GM12878 (cell line): ENCODE measurements around the gene MYOM3. TPM values are rescaled to one million over a fixed set of nuclear protein-coding genes. Genes with fewer than 3 reads are reported as not detected.

Experiments
- ATAC-seq: fragments of 200-7000 bp; cut with Tn5 transposase; 3 replicates; pipeline ENCODE4 v1.9.1; 2020; ENCODE audit warnings: mild to moderate bottlenecking, moderate library complexity
- BruUV-seq: library from RNA; stranded (reverse); fragments of 400-500 nt; replicated peaks from 2 replicates; lab custom pipeline; 2021; lab: Mats Ljungman, UMichigan
- CTCF ChIA-PET: fragments of 300-600 bp; sonication (Branson Sonifier 250); formaldehyde crosslinking; extraction: SDS; loops from one replicate; lab custom pipeline; 2021; ENCODE audit warnings: inconsistent platforms; lab: Yijun Ruan, JAX
- POLR2A ChIA-PET: fragments of 350-600 bp; formaldehyde crosslinking; extraction: SDS; loops from one replicate; lab custom pipeline; 2021; ENCODE audit warnings: inconsistent platforms; lab: Charles Lee
- RAD21 ChIA-PET: fragments of 300-600 bp; sonication (Branson Sonifier 250); formaldehyde crosslinking; loops from one replicate; lab custom pipeline; 2023; ENCODE audit warnings: antibody characterized with exemption; ENCODE audit not compliant: unreplicated experiment; lab: Charles Lee
- SMC1A ChIA-PET: fragments of 300-600 bp; sonication (Branson Sonifier 250); formaldehyde crosslinking; loops from one replicate; lab custom pipeline; 2023; ENCODE audit not compliant: unreplicated experiment, uncharacterized antibody; lab: Charles Lee
- DNase-seq: peaks from one replicate; pipeline ENCODE4 v3.0.0-alpha.2; 2011; ENCODE audit warnings: low read depth, low spot score
- FAIRE-seq: peaks from 3 replicates; lab custom pipeline; 2011; peaks lifted over from hg19 to GRCh38; lab: Jason Lieb, UNC
- H2AFZ ChIP-seq: 2 replicates; pipeline ENCODE4 v1.6.0; 2011; ENCODE audit warnings: low read depth, low read length, control low read depth; ENCODE audit not compliant: control insufficient read depth
- H3K27ac ChIP-seq: 2 replicates; pipeline ENCODE4 v1.5.1; 2011; ENCODE audit warnings: control low read depth; ENCODE audit not compliant: control insufficient read depth, insufficient read depth
- H3K27me3 ChIP-seq, 2 experiments: replicated peaks in 1 of 2; 2 replicates each; pipeline versions ENCODE4 v1.6.0 to v1.6.1; 2011; ENCODE audit warnings: low read length in 1 of 2; ENCODE audit not compliant: control insufficient read depth in 2 of 2, insufficient read depth in 2 of 2
- H3K36me3 ChIP-seq, 2 experiments: 2 replicates each; pipeline ENCODE4 v1.5.1; 2011; ENCODE audit warnings: low read length in 1 of 2; ENCODE audit not compliant: control insufficient read depth in 2 of 2, insufficient read depth in 2 of 2
- H3K4me1 ChIP-seq: 2 replicates; pipeline ENCODE4 v1.6.1; 2011; ENCODE audit warnings: mild to moderate bottlenecking, low read length, moderate library complexity, mixed read lengths; ENCODE audit not compliant: control insufficient read depth, insufficient read depth
- H3K4me2 ChIP-seq: 2 replicates; pipeline ENCODE4 v1.6.0; 2011; ENCODE audit warnings: control low read depth; ENCODE audit not compliant: control insufficient read depth, insufficient read depth
- H3K4me3 ChIP-seq: fragments of 200-600 bp; sonication (generic); 2 replicates; pipeline ENCODE4 v1.5.1; 2016
- H3K79me2 ChIP-seq: 2 replicates; pipeline ENCODE4 v1.6.0; 2011; ENCODE audit warnings: low read length; ENCODE audit not compliant: control insufficient read depth, insufficient read depth
- H3K9ac ChIP-seq: 2 replicates; pipeline ENCODE4 v1.8.0; 2011; ENCODE audit warnings: low read length, control low read depth, mixed read lengths; ENCODE audit not compliant: control insufficient read depth, insufficient read depth
- H3K9me3 ChIP-seq: replicated peaks from 3 replicates; pipeline ENCODE4 v1.5.1; 2011; ENCODE audit warnings: mild to moderate bottlenecking, low read length; ENCODE audit not compliant: control insufficient read depth, insufficient read depth
- H4K20me1 ChIP-seq: 2 replicates; pipeline ENCODE4 v1.6.0; 2011; ENCODE audit not compliant: control insufficient read depth, insufficient read depth
- CUX1 ChIP-seq: IDR thresholded peaks from 2 replicates; pipeline ENCODE4 v1.6.1; 2012; ENCODE audit warnings: improper control_type of control experiment, low read depth, low read length; ENCODE audit not compliant: insufficient replicate concordance
- HDAC2 ChIP-seq: fragments of 200-600 bp; sonication (generic); IDR thresholded peaks from 2 replicates; pipeline ENCODE4 v1.6.1; 2017
- HDAC6 ChIP-seq: fragments of 200-600 bp; sonication (generic); IDR thresholded peaks from one replicate; pipeline ENCODE4 v1.8.0; 2017; ENCODE audit warnings: antibody characterized with exemption; ENCODE audit not compliant: unreplicated experiment
- MTA2 ChIP-seq: fragments of 450-650 bp; IDR thresholded peaks from 2 replicates; pipeline ENCODE4 v1.6.1; 2016; ENCODE audit warnings: low read depth, mild to moderate bottlenecking, moderate library complexity
- MYC ChIP-seq: IDR thresholded peaks from 2 replicates; pipeline ENCODE4 v1.6.1; 2011; ENCODE audit warnings: mild to moderate bottlenecking, low read length, moderate library complexity, inconsistent platforms; ENCODE audit not compliant: insufficient read depth, insufficient replicate concordance, insufficient read length, severe bottlenecking
- POU2F2 ChIP-seq: IDR thresholded peaks from 3 replicates; pipeline ENCODE4 v1.6.1; 2011; ENCODE audit warnings: low read depth, mild to moderate bottlenecking, low read length, borderline replicate concordance
- RB1 ChIP-seq: fragments of 450-650 bp; formaldehyde crosslinking; IDR thresholded peaks from 2 replicates; pipeline ENCODE4 v1.6.1; 2017; ENCODE audit warnings: mild to moderate bottlenecking, borderline replicate concordance
- SMARCA5 ChIP-seq: fragments of 450-650 bp; IDR thresholded peaks from 2 replicates; pipeline ENCODE4 v1.6.1; 2017; ENCODE audit warnings: mild to moderate bottlenecking
- SPI1 ChIP-seq: IDR thresholded peaks from 2 replicates; pipeline ENCODE4 v1.6.1; 2011; ENCODE audit warnings: low read depth, mild to moderate bottlenecking, low read length, moderate library complexity, borderline replicate concordance; ENCODE audit not compliant: insufficient read depth
- STAT1 ChIP-seq: fragments of 450-650 bp; conservative IDR thresholded peaks from 2 replicates; pipeline ENCODE4 v1.6.1; 2014; ENCODE audit warnings: antibody characterized with exemption, mild to moderate bottlenecking
- TCF7 ChIP-seq: IDR thresholded peaks from 2 replicates; pipeline ENCODE4 v1.6.1; 2014; ENCODE audit warnings: antibody characterized with exemption, borderline replicate concordance
- WGBS: methylation state at CpG from one replicate; pipeline ENCODE4 v1.1.6; 2016; ENCODE audit warnings: low lambda C conversion rate; ENCODE audit not compliant: insufficient replicate concordance, insufficient coverage; ENCODE audit errors: missing lambda C conversion rate; 5-methylcytosine and 5-hydroxymethylcytosine counted together
- in situ Hi-C: fragments of 300-500 bp; cut with MboI; formaldehyde crosslinking; loops from 9 replicates; pipeline ENCODE4 v1.14.3; 2018; ENCODE audit warnings: mixed read lengths
- intact Hi-C: fragments of 100-400 bp; cut with micrococcal nuclease; formaldehyde crosslinking; loops from one replicate; pipeline ENCODE4 v1.14.2; 2022; ENCODE audit not compliant: unreplicated experiment
- polyA plus RNA-seq, 11 experiments: library from polyadenylated mRNA; depleted of rRNA in 4 of 11; unstranded in 6 of 11; stranded (reverse) in 5 of 11; fragments of >200 nt; fragmentation: Nextera tagmentation in 4 of 11; fragmentation: Illumina TruSeq in 1 of 11; extraction: Ambion mirVana in 4 of 11; extraction: Trizol in 1 of 11; gene quantifications; 1 replicate in 1 of 11; 2 replicates in 10 of 11; pipeline versions ENCODE4 v1.2.1 to v1.2.3, GENCODE V29; 2011 to 2016; ENCODE audit warnings: inconsistent platforms in 2 of 11, missing spikeins in 2 of 11, low read depth in 1 of 11
- total RNA-seq, 4 experiments: library from RNA; depleted of rRNA in 3 of 4; stranded (reverse); fragments of >200 nt in 3 of 4; fragmentation: Illumina TruSeq in 1 of 4; extraction: Trizol in 1 of 4; gene quantifications; 2 replicates each; pipeline versions ENCODE4 v1.2.1 to v1.2.3, GENCODE V29; 2013 to 2021
- TF ChIP-seq, protein P1 (sequence below): IDR thresholded peaks from 2 replicates; pipeline ENCODE4 v1.6.1; 2012; ENCODE audit warnings: low read depth, low read length, improper control_type of control experiment
- TF ChIP-seq, protein P2 (sequence below): IDR thresholded peaks from 2 replicates; pipeline ENCODE4 v1.6.1; 2011; ENCODE audit warnings: borderline replicate concordance, low read depth, mild to moderate bottlenecking, moderate library complexity, low read length; ENCODE audit not compliant: insufficient read depth, poor library complexity, severe bottlenecking
- TF ChIP-seq, protein P3 (sequence below): fragments of 450-650 bp; IDR thresholded peaks from 2 replicates; pipeline ENCODE4 v1.6.1; 2014; ENCODE audit warnings: mild to moderate bottlenecking
- TF ChIP-seq, protein P4 (sequence below): fragments of 450-650 bp; IDR thresholded peaks from 2 replicates; pipeline ENCODE4 v1.6.1; 2016; ENCODE audit warnings: mild to moderate bottlenecking

Gene MYOM3
- total and polyA plus RNA-seq, 10 of the 15 experiments (the other 5 are each of a cell fraction or from before 2014, with no cell fraction given): 0.06 TPM; not detected in 9

GRCh38 chr1:24117132-24117531 lies 5.2 kb upstream of the MYOM3 start (continued):
- no peak for TF ChIP-seq SPI1
- no peak for TF ChIP-seq POU2F2
- TF ChIP-seq SMARCA5: no peak
- TF ChIP-seq, protein P1, sequence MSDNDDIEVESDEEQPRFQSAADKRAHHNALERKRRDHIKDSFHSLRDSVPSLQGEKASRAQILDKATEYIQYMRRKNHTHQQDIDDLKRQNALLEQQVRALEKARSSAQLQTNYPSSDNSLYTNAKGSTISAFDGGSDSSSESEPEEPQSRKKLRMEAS: no peak
- TF ChIP-seq, protein P2, sequence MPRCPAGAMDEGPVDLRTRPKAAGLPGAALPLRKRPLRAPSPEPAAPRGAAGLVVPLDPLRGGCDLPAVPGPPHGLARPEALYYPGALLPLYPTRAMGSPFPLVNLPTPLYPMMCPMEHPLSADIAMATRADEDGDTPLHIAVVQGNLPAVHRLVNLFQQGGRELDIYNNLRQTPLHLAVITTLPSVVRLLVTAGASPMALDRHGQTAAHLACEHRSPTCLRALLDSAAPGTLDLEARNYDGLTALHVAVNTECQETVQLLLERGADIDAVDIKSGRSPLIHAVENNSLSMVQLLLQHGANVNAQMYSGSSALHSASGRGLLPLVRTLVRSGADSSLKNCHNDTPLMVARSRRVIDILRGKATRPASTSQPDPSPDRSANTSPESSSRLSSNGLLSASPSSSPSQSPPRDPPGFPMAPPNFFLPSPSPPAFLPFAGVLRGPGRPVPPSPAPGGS: no peak

DNA sequence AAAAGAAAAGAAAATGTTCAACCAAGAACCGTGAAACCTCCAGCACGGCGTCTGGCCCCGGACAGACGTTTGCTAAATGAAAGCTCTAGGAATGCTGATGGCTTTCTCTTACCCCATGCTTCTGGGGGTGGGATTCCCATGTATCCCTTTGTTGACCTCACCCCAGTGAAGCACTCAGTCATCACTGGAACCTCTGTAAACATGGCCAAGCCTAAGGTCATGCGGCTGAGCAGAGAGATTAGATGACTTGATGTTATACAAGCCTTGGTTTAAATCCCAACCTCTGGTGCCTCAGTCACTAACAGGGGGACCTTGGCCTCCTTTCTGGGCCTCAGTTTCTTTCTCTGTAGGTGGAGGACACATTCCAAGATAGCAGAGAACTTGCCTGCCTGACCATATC lies 2.8 kb upstream of the MYOM3 start:
- ChIA-PET RAD21 (no interaction called here), SMC1A (no interaction called here), POLR2A (no interaction called here), CTCF (no interaction called here)
- 82% methylated on average over 6 of the region's 6 CpGs for WGBS
- Histone ChIP-seq H3K4me3 (no peak overlapping the region), H3K4me1 (no peaks in the 10 kb centered on the region), H3K9me3 (no peaks in the 10 kb centered on the region), H3K27me3 (no peaks in the 10 kb centered on the region; a peak in 2 of 4 replicates), H4K20me1 (no peaks in the 10 kb centered on the region), H3K79me2 (no peaks in the 10 kb centered on the region), H2AFZ (no peak overlapping the region), H3K9ac (no peak overlapping the region), H3K36me3 (no peaks in the 10 kb centered on the region), H3K27ac (no peak overlapping the region), H3K4me2 (no peak overlapping the region)
- no peak for FAIRE-seq
- in situ Hi-C loops (no loop called here), intact Hi-C loops (no loop called here)
- BruUV-seq: no TSS peak
- no peak for ATAC-seq
- no peak for DNase-seq
- TF ChIP-seq MYC: no peak
- TF ChIP-seq, protein P3, sequence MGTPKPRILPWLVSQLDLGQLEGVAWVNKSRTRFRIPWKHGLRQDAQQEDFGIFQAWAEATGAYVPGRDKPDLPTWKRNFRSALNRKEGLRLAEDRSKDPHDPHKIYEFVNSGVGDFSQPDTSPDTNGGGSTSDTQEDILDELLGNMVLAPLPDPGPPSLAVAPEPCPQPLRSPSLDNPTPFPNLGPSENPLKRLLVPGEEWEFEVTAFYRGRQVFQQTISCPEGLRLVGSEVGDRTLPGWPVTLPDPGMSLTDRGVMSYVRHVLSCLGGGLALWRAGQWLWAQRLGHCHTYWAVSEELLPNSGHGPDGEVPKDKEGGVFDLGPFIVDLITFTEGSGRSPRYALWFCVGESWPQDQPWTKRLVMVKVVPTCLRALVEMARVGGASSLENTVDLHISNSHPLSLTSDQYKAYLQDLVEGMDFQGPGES: no peak
- TF ChIP-seq STAT1: no peak
- no peak for TF ChIP-seq MTA2
- TF ChIP-seq, protein P4, sequence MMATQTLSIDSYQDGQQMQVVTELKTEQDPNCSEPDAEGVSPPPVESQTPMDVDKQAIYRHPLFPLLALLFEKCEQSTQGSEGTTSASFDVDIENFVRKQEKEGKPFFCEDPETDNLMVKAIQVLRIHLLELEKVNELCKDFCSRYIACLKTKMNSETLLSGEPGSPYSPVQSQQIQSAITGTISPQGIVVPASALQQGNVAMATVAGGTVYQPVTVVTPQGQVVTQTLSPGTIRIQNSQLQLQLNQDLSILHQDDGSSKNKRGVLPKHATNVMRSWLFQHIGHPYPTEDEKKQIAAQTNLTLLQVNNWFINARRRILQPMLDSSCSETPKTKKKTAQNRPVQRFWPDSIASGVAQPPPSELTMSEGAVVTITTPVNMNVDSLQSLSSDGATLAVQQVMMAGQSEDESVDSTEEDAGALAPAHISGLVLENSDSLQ: no peak
- TF ChIP-seq HDAC2: no peak
- TF ChIP-seq TCF7: no peak
- TF ChIP-seq HDAC6: no peak
- TF ChIP-seq RB1: no peak
- TF ChIP-seq CUX1: no peak
